Measurements from ENCODE around the gene ELOVL1. TPM values are rescaled to one million over a fixed set of nuclear protein-coding genes. Genes with fewer than 3 reads are reported as not detected.
"Not testable (repeated sequence)": the region's sequence is repeated elsewhere in the genome, so short reads cannot be mapped to it uniquely, and the experiment has no call there.

ELOVL1 gene
- total and polyA plus RNA-seq, 2 experiments from 2014 or later = 16.7 to 23.3 TPM

DNA sequence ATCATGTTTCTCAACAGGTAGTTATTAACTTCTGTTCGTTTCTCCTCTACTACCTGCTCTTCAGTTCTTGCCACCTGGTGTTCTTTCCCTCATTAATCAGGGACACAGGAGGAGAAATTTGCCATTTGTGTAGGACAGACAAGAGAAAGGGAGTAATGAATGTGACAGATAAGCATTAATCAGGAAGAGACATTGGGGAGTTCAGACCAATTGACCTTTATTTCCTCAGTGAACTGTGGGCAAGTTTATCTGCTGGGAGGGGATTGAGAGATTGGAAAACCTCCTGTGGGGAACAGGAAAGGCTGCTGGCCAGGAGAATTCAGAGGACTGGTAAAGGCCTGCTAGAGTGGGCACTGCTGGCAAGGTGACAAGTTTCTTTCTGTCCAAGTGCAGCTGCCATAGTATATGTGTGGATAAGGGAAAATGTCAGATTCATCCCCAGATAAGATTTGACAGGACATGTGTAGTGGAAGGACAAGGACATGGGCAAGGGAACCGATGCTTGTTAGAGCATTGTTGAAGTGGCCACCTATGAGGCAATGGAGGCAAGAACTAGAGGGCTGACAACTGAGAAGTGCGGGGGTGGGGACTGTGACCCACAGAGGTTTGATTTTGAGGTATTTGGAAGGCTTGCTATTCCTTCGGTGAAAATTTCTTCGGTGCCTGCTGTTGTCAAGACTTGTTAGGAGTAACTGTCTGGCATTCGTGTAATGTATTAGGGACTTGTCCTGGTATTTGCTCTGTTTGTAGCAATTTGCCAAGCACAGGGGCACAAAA is 34.5 kb upstream of the ELOVL1 start (continued):
- TF ChIP-seq, protein P1, sequence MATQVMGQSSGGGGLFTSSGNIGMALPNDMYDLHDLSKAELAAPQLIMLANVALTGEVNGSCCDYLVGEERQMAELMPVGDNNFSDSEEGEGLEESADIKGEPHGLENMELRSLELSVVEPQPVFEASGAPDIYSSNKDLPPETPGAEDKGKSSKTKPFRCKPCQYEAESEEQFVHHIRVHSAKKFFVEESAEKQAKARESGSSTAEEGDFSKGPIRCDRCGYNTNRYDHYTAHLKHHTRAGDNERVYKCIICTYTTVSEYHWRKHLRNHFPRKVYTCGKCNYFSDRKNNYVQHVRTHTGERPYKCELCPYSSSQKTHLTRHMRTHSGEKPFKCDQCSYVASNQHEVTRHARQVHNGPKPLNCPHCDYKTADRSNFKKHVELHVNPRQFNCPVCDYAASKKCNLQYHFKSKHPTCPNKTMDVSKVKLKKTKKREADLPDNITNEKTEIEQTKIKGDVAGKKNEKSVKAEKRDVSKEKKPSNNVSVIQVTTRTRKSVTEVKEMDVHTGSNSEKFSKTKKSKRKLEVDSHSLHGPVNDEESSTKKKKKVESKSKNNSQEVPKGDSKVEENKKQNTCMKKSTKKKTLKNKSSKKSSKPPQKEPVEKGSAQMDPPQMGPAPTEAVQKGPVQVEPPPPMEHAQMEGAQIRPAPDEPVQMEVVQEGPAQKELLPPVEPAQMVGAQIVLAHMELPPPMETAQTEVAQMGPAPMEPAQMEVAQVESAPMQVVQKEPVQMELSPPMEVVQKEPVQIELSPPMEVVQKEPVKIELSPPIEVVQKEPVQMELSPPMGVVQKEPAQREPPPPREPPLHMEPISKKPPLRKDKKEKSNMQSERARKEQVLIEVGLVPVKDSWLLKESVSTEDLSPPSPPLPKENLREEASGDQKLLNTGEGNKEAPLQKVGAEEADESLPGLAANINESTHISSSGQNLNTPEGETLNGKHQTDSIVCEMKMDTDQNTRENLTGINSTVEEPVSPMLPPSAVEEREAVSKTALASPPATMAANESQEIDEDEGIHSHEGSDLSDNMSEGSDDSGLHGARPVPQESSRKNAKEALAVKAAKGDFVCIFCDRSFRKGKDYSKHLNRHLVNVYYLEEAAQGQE (IDR thresholded peaks at IDR 0.05; ENCODE audit: unreplicated experiment) = no peak
- TF ChIP-seq STAT1 (IDR thresholded peaks at IDR 0.05; ENCODE audit: unreplicated experiment) = no peak
- no peak for TF ChIP-seq NANOG (IDR thresholded peaks at IDR 0.05; ENCODE audit: borderline replicate concordance)

DNA sequence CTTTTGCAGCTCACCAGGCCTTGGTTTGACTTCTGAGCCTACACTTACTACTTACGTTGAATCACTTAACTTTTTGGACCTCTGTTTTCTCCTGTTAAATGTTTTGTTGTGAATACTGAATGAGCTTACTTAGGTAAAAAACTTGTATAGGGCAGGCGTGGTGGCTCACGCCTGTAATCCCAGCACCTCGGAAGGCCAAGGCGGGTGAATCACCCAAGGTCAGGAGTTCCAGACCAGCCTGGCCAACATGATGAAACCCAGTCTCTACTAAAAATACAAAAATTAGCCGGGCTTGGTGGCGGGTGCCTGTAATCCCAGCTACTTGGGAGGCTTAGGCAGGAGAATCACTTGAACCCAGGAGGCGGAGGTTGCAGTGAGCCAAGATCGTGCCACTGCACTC is 32.6 kb upstream of the ELOVL1 start:
- H4K20me1 ChIP-seq (replicated peaks; ENCODE audit: insufficient read depth); H3K36me3 ChIP-seq (ENCODE audit: insufficient read depth); H3K4me1 Mint-ChIP-seq; DNase-seq (ENCODE audit: low spot score); H2AFZ ChIP-seq; H3K4me3 Mint-ChIP-seq; H3K36me3 Mint-ChIP-seq (ENCODE audit: low read depth); H3K27ac ChIP-seq (ENCODE audit: low read depth); H3K9me3 Mint-ChIP-seq; H3K9me2 ChIP-seq (ENCODE audit: insufficient read depth); H3K79me2 ChIP-seq (replicated peaks; ENCODE audit: insufficient read depth); H3K27ac Mint-ChIP-seq; H3K27me3 ChIP-seq (ENCODE audit: insufficient read depth); H3K27me3 Mint-ChIP-seq (ENCODE audit: insufficient read depth, low read depth, poor library complexity); H3K4me3 ChIP-seq; H3K4me1 ChIP-seq (ENCODE audit: insufficient read depth); ATAC-seq; H3K4me2 ChIP-seq; H3F3A ChIP-seq (replicated peaks; ENCODE audit: low read depth): not testable (repeated sequence)

- no peak overlapping the region for H3K27ac Mint-ChIP-seq
- Histone ChIP-seq H3F3A (replicated peaks; ENCODE audit: low read depth) (no peaks in the 10 kb centered on the region), H2AFZ (no peak overlapping the region), H3K79me2 (replicated peaks; ENCODE audit: insufficient read depth) (no peaks in the 10 kb centered on the region), H3K4me2 (no peak overlapping the region), H3K36me3 (ENCODE audit: insufficient read depth) (no peaks in the 10 kb centered on the region), H3K27ac (ENCODE audit: low read depth) (no peak overlapping the region), H3K27me3 (ENCODE audit: insufficient read depth) (no peaks in the 10 kb centered on the region), H4K20me1 (replicated peaks; ENCODE audit: insufficient read depth) (no peaks in the 10 kb centered on the region), H3K4me1 (ENCODE audit: insufficient read depth) (no peaks in the 10 kb centered on the region), H3K4me3 (no peak overlapping the region), H3K9me2 (ENCODE audit: insufficient read depth) (no peaks in the 10 kb centered on the region)
- H3K4me1 Mint-ChIP-seq = no peaks in the 10 kb centered on the region
- DNase-seq (ENCODE audit: low spot score) (no peak), ATAC-seq (no peak)
- no peak overlapping the region for H3K4me3 Mint-ChIP-seq
- H3K27me3 Mint-ChIP-seq (ENCODE audit: insufficient read depth, low read depth, poor library complexity) = no peaks in the 10 kb centered on the region
- H3K36me3 Mint-ChIP-seq (ENCODE audit: low read depth) = no peaks in the 10 kb centered on the region
- no peaks in the 10 kb centered on the region for H3K9me3 Mint-ChIP-seq
- TF ChIP-seq ZNF331 (CRISPR knock-in tag; IDR thresholded peaks at IDR 0.05; ENCODE audit: low read depth) (no peak), STAT1 (IDR thresholded peaks at IDR 0.05; ENCODE audit: unreplicated experiment) (no peak), JUNB (IDR thresholded peaks at IDR 0.05; ENCODE audit: unreplicated experiment) (no peak), EZH2phosphoT487 (IDR thresholded peaks at IDR 0.05; ENCODE audit: unreplicated experiment) (no peak), EZH2 (IDR thresholded peaks at IDR 0.05; ENCODE audit: low read depth, unreplicated experiment) (no peak), POLR2AphosphoS5 (IDR thresholded peaks at IDR 0.05; ENCODE audit: low read depth) (no peak), CREB1 (CRISPR knock-in tag; IDR thresholded peaks at IDR 0.05; ENCODE audit: low read depth) (no peak)
- TF ChIP-seq, protein P2, sequence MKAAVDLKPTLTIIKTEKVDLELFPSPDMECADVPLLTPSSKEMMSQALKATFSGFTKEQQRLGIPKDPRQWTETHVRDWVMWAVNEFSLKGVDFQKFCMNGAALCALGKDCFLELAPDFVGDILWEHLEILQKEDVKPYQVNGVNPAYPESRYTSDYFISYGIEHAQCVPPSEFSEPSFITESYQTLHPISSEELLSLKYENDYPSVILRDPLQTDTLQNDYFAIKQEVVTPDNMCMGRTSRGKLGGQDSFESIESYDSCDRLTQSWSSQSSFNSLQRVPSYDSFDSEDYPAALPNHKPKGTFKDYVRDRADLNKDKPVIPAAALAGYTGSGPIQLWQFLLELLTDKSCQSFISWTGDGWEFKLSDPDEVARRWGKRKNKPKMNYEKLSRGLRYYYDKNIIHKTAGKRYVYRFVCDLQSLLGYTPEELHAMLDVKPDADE (IDR thresholded peaks at IDR 0.05) = no peak
- TF ChIP-seq, protein P3, sequence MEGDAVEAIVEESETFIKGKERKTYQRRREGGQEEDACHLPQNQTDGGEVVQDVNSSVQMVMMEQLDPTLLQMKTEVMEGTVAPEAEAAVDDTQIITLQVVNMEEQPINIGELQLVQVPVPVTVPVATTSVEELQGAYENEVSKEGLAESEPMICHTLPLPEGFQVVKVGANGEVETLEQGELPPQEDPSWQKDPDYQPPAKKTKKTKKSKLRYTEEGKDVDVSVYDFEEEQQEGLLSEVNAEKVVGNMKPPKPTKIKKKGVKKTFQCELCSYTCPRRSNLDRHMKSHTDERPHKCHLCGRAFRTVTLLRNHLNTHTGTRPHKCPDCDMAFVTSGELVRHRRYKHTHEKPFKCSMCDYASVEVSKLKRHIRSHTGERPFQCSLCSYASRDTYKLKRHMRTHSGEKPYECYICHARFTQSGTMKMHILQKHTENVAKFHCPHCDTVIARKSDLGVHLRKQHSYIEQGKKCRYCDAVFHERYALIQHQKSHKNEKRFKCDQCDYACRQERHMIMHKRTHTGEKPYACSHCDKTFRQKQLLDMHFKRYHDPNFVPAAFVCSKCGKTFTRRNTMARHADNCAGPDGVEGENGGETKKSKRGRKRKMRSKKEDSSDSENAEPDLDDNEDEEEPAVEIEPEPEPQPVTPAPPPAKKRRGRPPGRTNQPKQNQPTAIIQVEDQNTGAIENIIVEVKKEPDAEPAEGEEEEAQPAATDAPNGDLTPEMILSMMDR (conservative IDR thresholded peaks at IDR 0.05; ENCODE audit: low read depth in 2 of 2) = no peak
- TF ChIP-seq, protein P1 (IDR thresholded peaks at IDR 0.05; ENCODE audit: unreplicated experiment) = no peak
Observed at GRCh38 chr1:43398227-43398626, 30.4 kb upstream of the ELOVL1 start.

Measured in GM23338 (cell line).